ENCODE results near the gene MRPL46. TPM values are rescaled to one million over a fixed set of nuclear protein-coding genes. Genes with fewer than 3 reads are reported as not detected.
"Not testable (repeated sequence)": the region's sequence is repeated elsewhere in the genome, so short reads cannot be mapped to it uniquely, and the experiment has no call there.

The MRPL46 gene
- total RNA-seq, 1 donor from 2014 or later, result 20.3 TPM

DNA sequence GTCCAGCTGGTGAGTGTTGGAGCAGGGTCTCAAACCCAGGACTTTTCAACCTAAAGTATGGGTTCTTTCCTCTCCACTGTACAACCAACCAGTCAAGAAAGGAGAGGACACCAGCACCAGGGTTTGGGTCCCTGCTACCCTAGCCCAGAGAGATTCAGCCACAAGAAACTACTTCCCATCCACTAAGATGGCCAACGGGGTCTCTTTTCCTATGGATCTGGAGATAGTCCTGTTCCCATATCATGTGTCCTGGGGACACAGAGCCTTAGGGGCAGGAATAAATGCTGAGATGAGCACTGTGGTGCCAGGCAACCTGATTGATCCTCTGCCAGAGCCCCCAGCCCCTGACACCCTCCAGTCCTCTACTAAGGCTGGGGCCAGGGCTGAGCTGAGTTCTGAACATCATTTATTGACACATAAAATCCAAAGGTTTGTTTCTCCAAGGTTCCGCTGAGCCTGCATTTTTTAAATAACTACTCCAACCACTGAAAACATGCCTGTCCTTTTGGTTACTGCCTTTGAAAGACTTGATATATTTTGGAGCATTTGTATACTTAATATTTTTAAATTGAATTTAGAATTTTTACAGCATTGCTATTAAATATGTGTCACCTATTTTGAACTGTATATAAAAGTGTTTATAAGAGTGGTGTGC lies 26.0 kb downstream of the MRPL46 start:
- no peak for DNase-seq

DNA sequence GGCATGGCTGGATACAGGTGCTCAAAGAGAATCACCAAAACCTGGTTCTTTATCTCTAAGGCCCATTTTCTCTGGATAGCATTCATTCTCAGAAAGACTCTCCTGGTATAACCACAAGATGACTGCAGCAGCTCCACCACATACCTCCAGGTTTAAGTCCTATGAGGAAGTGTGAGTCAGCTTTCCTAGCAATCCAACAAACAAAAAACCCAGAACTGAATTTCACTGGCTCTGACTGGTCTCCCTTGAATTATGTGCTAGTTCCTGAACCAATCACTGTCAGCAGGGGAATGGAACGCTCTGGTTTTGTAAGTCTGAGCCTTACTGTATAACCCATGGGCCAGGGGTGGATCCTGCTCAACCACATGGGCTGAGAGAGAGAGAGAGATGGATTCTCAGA lies 27.2 kb downstream of the MRPL46 start:
- DNase-seq, result peak; percentile 23

DNA sequence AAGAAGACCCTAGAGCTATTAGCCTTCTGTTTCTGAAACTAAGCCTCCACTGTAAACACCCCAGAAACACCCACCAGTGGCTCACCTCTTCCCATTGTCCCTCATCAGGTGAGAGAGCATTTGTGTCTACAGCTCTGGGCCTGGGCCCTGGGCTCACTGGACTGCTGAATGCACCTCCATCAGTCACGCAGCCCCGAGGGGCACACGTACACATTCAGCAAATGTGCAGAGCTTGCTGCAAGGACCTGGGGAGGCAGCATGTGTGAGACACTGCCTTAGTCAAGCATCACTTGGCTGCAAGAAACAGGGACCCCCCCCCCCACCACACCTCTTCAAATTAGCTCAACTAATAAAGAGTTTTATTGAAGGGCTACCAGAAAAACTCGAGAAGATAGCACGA lies 29.0 kb downstream of the MRPL46 start:
- DNase-seq, result no peak

DNA sequence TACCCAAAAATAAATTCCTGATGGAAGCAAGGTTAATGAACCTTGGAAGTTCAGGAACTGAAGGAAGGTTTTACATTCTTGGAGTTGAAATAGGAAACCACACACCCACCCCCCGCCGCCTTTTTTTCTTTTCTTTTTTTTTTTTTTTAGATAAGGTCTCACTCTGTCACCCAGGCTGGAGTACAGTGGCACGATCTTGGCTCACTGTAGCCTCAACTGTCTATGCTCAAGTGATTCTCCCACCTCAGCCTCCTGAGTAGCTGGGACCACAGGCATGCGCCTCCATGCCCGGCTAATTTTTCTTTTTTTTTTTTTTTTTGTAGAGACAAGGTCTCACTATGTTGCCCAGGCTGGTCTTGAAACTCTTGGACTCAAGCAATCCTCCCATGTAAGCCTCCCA lies 33.1 kb downstream of the MRPL46 start:
- not testable (repeated sequence) for DNase-seq

DNA sequence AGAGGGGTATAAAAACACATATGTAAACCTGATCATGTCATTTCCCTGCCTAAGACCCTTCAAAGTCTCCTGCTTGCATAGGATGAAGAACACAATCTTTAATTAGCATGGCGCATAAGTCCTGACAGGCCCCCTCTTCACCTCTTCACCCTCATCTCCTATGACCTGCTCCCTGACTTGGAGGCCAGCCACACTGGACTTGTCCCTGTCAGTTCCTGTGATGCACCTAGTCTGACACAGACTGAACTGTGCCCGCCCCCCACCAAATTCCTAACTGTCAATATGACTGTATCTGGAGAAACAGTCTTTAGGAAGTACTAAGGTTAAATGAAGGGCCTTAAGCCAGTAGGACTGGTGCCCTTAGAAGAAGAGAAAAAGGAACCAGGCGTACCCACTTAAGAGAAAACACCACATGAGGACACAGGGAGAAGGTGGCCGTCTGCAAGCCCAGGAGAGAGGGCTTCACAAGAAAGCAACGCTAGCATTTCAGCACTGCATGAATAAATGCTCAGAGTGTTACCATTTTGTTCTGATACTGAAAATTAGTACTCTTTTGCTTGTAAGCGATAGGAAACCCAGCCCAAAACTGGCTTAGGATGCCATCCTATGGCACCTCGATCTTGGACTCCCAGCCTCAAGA lies 34.0 kb downstream of the MRPL46 start:
- no peak for DNase-seq

DNA sequence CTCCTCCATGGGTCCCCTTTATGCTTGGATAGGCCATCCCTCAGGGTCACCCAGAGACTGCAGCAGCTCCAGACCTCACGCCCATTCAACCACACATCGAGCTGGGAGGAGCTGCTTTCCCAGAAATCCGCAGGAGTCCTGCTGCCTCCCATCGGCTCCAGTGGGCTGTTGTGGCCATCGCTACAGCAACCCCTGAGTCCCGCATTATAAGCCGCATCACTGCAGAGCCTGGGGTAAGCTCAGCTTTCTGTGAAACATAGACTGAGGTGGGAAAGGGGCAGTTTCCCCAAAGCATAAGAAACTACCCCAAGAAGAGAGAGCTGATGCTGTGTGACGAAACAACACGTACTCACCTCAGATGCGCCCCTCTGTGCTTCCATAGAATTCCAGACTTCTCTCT lies 35.7 kb downstream of the MRPL46 start:
- DNase-seq, result no peak

DNA sequence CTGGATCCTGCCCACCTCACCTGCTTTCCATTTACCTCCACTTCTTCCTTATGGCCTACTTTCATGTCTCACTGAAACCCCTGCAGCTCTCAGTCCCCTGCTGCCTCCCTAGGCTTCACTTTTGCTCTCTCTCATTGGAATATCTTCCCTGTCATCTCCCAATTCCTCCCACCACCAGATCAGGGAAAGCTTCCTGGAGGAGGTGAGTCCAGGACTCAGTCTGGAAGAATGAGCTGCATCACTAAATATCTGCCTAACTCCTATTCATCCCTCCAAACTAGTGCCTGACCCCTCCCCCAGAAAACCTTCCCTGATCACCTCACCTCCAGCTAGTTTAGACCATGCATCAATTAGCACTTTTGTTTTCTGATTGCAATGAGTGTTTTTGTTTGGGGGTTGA lies 37.1 kb downstream of the MRPL46 start:
- DNase-seq, result no peak

DNA sequence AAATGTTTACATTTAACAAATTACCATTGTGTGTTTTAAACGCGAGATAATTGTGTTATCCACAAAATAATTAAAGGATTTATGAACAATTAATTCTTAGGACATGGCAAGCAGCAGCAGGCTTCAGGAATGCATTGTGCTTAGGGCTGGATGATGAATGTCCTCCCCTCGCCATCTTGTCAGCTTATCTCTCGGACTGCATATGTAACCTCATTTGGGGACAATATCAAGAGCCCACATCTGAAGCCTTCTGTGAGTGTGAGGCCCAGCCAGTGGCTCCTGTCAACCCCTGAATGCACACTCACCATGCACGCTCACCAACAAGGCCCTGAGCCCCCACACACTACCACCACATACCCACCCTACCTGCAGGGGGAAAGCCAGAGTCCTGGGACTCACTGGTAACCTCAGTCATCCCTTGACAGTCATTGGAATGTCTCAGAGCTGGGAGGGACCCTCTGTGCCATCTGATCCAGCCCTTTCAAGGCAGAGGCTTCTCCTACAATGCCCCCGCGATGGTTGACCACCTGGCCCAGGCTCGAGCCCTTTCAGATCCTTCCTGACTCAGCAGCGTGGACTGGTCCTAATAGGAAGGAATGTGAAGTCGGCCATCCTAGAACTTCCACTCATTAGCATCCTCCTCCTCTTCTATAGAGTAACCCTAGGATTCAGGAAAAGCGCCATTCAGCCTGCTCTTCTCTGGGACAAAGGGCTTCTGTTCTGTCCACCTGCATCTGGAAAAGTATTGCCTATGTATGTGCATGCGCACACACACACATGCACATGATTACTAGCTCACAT lies 38.2 kb downstream of the MRPL46 start:
- no peak for DNase-seq

DNA sequence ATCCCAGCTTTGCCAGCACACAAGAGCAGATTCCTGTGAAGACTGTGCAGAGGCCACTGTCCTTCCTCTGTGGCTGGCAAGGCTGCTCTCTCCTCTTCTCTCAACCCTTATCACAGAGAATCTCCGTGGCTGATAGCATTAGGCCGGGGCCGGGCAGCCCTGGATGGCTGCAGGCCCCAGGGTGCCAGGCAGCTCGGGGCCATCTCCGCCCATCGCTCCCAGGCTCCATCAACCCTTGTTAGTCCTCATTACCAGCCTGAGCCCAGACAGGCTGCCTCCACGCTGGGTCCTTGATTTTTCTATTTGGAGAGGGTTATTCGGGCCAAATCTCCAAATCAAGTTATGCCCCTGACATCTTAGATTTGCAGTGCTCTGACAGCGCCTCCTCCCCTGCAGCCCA lies 39.1 kb downstream of the MRPL46 start:
- no peak for DNase-seq

DNA sequence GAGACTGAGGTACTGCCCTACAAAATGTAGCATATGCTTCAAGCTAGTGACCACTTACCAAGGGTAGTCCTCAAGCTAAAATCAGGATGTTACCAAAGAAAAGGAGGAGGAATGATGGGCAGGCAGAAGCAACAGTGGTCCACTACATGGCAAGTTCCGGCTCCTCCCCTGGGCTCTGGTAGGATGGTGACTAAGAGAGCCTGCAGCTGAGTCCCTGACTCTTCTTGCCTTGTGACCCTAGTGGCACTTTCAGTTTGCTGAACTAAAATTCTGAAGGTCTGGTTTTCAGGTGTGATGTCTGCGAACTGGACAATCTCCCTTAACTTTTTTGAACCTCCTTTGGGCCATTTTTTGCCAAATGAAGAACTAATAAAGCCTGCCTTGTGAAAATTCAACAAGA lies 40.9 kb downstream of the MRPL46 start:
- DNase-seq, result no peak

DNA sequence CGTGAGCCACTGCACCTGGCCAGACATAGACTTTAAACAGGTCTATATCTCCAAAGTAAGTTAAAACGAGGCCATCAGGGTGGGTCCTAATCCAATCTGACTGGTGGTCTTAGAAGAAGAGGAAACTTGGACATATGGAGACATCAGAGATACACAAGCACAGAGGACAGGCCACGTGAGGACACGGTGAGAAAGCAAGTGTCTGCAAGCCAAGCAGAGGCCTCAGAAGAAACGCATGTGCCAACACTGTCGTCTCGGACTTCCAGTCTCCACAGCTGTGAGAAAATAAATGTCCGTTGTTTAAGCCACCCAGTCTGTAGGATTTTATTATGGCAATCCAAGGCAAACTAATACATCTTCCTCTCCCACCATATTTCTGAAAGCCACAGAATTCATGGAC lies 43.9 kb downstream of the MRPL46 start:
- no peak for DNase-seq

DNA sequence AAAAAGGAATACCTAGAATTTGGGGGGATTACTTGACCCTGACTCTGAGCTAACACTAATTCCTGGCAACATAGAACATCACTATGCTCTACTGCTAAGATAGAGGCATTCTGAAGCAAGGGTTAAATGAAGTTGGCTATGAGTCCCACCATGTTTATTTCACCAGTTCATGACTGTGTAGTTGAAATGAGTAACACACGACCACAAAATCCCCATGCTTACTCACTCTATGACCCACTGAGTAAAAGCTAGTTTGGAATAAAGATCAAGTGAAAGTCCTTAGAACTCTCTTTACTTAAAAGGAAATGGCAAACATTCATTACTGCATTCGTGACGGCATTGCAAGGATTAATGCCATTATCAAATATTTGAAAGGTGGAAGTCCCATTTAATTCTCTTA lies 47.4 kb downstream of the MRPL46 start:
- no peak for DNase-seq

Other genes starting within 250 kb of the MRPL46 start
- under 0.01 TPM in 1 of 2 replicates, not detected in the other for gene NTRK3, start 210.6 kb downstream of the MRPL46 start, total RNA-seq
- 38.5 and 47.7 TPM in 2 replicates for gene MRPS11, start 320 bp upstream of the MRPL46 start, total RNA-seq
- gene DET1, start 79.3 kb upstream of the MRPL46 start, total RNA-seq, result 3.2 and 3.8 TPM in 2 replicates
- 58.9 and 73.0 TPM in 2 replicates for gene AEN, start 154.0 kb upstream of the MRPL46 start, total RNA-seq
- 22.2 and 49.4 TPM in 2 replicates for gene ISG20, start 171.6 kb upstream of the MRPL46 start, total RNA-seq

Data from dermis blood vessel endothelial cell (primary cell).